ENCODE measurements around the gene PPP1R3D. TPM values are rescaled to one million over a fixed set of nuclear protein-coding genes. Genes with fewer than 3 reads are reported as not detected.

Gene PPP1R3D
- polyA plus RNA-seq, 3 donors: 2.0 to 3.9 (median 3.5) TPM

DNA sequence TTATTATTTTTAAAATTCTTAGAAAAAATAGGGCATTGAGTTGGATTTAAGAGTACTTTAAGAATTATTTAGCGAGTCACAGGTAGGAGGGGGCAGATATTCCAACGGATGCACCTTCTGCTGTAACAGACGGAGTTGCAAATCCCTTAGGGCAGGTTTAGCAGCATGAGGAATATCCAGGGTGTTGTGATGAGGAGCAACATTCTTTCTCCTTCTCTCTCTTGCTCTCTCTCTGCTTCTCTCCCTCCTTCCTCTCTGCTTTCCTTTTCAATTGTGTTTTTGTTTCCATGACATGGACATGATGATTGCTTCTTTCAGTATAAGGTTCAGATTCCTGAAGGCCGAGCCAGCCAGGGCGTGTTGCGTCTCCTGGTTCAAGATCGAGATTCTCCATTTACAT lies 47.0 kb upstream of the PPP1R3D start:
- no peak overlapping the region for H2AFZ ChIP-seq (ENCODE audit: insufficient read depth, low read depth, low read length, poor library complexity, severe bottlenecking)
- no peak overlapping the region for H3K4me3 Mint-ChIP-seq
- H4K20me1 ChIP-seq (ENCODE audit: insufficient read depth, low read length): no peaks in the 10 kb centered on the region
- H3K27ac Mint-ChIP-seq: peak overlapping the region in 1 of 7 donors; percentile 5
- H3K27me3 Mint-ChIP-seq (ENCODE audit: low read depth in 3 of 3): peaks cover 0 to 2% (median 0%) of the 10 kb centered on the region in 3 donors
- TF ChIP-seq, protein P1, sequence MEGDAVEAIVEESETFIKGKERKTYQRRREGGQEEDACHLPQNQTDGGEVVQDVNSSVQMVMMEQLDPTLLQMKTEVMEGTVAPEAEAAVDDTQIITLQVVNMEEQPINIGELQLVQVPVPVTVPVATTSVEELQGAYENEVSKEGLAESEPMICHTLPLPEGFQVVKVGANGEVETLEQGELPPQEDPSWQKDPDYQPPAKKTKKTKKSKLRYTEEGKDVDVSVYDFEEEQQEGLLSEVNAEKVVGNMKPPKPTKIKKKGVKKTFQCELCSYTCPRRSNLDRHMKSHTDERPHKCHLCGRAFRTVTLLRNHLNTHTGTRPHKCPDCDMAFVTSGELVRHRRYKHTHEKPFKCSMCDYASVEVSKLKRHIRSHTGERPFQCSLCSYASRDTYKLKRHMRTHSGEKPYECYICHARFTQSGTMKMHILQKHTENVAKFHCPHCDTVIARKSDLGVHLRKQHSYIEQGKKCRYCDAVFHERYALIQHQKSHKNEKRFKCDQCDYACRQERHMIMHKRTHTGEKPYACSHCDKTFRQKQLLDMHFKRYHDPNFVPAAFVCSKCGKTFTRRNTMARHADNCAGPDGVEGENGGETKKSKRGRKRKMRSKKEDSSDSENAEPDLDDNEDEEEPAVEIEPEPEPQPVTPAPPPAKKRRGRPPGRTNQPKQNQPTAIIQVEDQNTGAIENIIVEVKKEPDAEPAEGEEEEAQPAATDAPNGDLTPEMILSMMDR (IDR thresholded peaks at IDR 0.05): no peak
- H3K4me2 ChIP-seq (replicated peaks; ENCODE audit: extremely low read depth, low read length, poor library complexity, severe bottlenecking): no peak overlapping the region
- no peaks in the 10 kb centered on the region for H3K27me3 ChIP-seq (ENCODE audit: control insufficient read depth in 2 of 2, insufficient read depth in 2 of 2, low read length in 2 of 2)
- 98% methylated on average over 6 of the region's 7 CpGs for WGBS (ENCODE audit: insufficient coverage)
- H3K4me1 Mint-ChIP-seq: peaks cover 56% of the 10 kb centered on the region
- H3K4me1 ChIP-seq (ENCODE audit: control insufficient read depth in 1 of 2, insufficient read depth in 2 of 2, low read length in 2 of 2): peaks cover 49 to 55% of the 10 kb centered on the region in 2 donors
- DNase-seq: no peak
- H3K9ac ChIP-seq (ENCODE audit: insufficient read depth, low read length, poor library complexity, severe bottlenecking): no peak overlapping the region
- H3K4me3 ChIP-seq (replicated peaks in 1 of 3; ENCODE audit: low read depth in 2 of 3, low read length in 3 of 3): no peak overlapping the region
- intact Hi-C loops (cut with micrococcal nuclease): no loop called here
- peaks cover 0 to 8% (median 3%) of the 10 kb centered on the region in 7 donors for H3K9me3 Mint-ChIP-seq
- H3K9me3 ChIP-seq (replicated peaks in 1 of 2; ENCODE audit: control insufficient read depth in 1 of 2, insufficient read depth in 1 of 2, low read length in 2 of 2): no peaks in the 10 kb centered on the region
- no peaks in the 10 kb centered on the region for H3K79me2 ChIP-seq (ENCODE audit: insufficient read depth, low read length)
- no peak overlapping the region for H3K27ac ChIP-seq (ENCODE audit: low read depth in 1 of 2, low read length in 2 of 2)
- no peaks in the 10 kb centered on the region for H3K36me3 ChIP-seq (replicated peaks in 1 of 2; ENCODE audit: control insufficient read depth in 1 of 2, insufficient read depth in 2 of 2, low read length in 2 of 2)
- peaks cover 9 to 15% of the 10 kb centered on the region in 2 donors for H3K36me3 Mint-ChIP-seq

GRCh38 chr20:59985864-59986263 lies 45.8 kb upstream of the PPP1R3D start:
- Histone ChIP-seq H3K36me3 (replicated peaks in 1 of 2; ENCODE audit: control insufficient read depth in 1 of 2, insufficient read depth in 2 of 2, low read length in 2 of 2) (no peaks in the 10 kb centered on the region), H3K4me3 (replicated peaks in 1 of 3; ENCODE audit: low read depth in 2 of 3, low read length in 3 of 3) (no peak overlapping the region), H3K79me2 (ENCODE audit: insufficient read depth, low read length) (no peaks in the 10 kb centered on the region), H2AFZ (ENCODE audit: insufficient read depth, low read depth, low read length, poor library complexity, severe bottlenecking) (no peak overlapping the region), H3K27ac (ENCODE audit: low read depth in 1 of 2, low read length in 2 of 2) (peak overlapping the region in 1 of 2 donors; percentile 84), H3K27me3 (ENCODE audit: control insufficient read depth in 2 of 2, insufficient read depth in 2 of 2, low read length in 2 of 2) (no peaks in the 10 kb centered on the region), H3K4me2 (replicated peaks; ENCODE audit: extremely low read depth, low read length, poor library complexity, severe bottlenecking) (no peak overlapping the region), H3K9ac (ENCODE audit: insufficient read depth, low read length, poor library complexity, severe bottlenecking) (no peak overlapping the region), H3K4me1 (ENCODE audit: control insufficient read depth in 1 of 2, insufficient read depth in 2 of 2, low read length in 2 of 2) (peaks cover 37 to 42% of the 10 kb centered on the region in 2 donors), H4K20me1 (ENCODE audit: insufficient read depth, low read length) (no peaks in the 10 kb centered on the region), H3K9me3 (replicated peaks in 1 of 2; ENCODE audit: control insufficient read depth in 1 of 2, insufficient read depth in 1 of 2, low read length in 2 of 2) (no peaks in the 10 kb centered on the region)
- peaks cover 0 to 11% (median 3%) of the 10 kb centered on the region in 7 donors for H3K9me3 Mint-ChIP-seq
- no CpG with 5 or more reads among the region's 3 CpGs for WGBS (ENCODE audit: insufficient coverage)
- peak; percentile 25 to 49 (median 44) for DNase-seq
- TF ChIP-seq, protein P1 (IDR thresholded peaks at IDR 0.05): peak; percentile 56
- H3K27me3 Mint-ChIP-seq (ENCODE audit: low read depth in 3 of 3): peaks cover 0 to 2% (median 0%) of the 10 kb centered on the region in 3 donors
- intact Hi-C loops (cut with micrococcal nuclease): no loop called here
- peaks cover 9 to 17% of the 10 kb centered on the region in 2 donors for H3K36me3 Mint-ChIP-seq
- no peak overlapping the region for H3K4me3 Mint-ChIP-seq
- peaks cover 44% of the 10 kb centered on the region for H3K4me1 Mint-ChIP-seq
- H3K27ac Mint-ChIP-seq: peak overlapping the region in 5 of 7 donors; percentile 13 to 98 (median 68)

Measured in CD14-positive monocyte (primary cell).